Endothelial cell of umbilical vein (primary cell): ENCODE measurements around the gene PRSS21. TPM values are rescaled to one million over a fixed set of nuclear protein-coding genes. Genes with fewer than 3 reads are reported as not detected.

ENCODE experiments used
- BruUV-seq: library from RNA; stranded (reverse); fragments of 400-500 nt; replicated peaks from 2 replicates; lab custom pipeline; 2021; lab: Mats Ljungman, UMichigan
- CTCF ChIA-PET: fragments of 300-600, 350-600 bp; sonication (Branson Sonifier 250); formaldehyde crosslinking; loops from one replicate; lab custom pipeline; 2021; ENCODE audit warnings: antibody characterized with exemption, inconsistent platforms; lab: Charles Lee
- POLR2A ChIA-PET: fragments of 300-600, 350-600 bp; sonication (Branson Sonifier 250); formaldehyde crosslinking; loops from one replicate; lab custom pipeline; 2021; ENCODE audit warnings: antibody characterized with exemption, inconsistent platforms; lab: Charles Lee
- DNase-seq: peaks from one replicate; pipeline ENCODE4 v3.0.0-alpha.2; 2011; ENCODE audit warnings: low read depth, low spot score
- FAIRE-seq: peaks from 2 replicates; lab custom pipeline; 2011; peaks lifted over from hg19 to GRCh38; lab: Jason Lieb, UNC
- H2AFZ ChIP-seq: 2 replicates; pipeline ENCODE4 v1.6.0; 2012; ENCODE audit warnings: low read depth, low read length, control low read depth, inconsistent platforms
- H3K27ac ChIP-seq: 2 replicates; pipeline ENCODE4 v1.5.1; 2011; ENCODE audit warnings: low read depth, mild to moderate bottlenecking, control low read depth, low read length, moderate library complexity; ENCODE audit not compliant: insufficient read depth
- H3K27me3 ChIP-seq, 2 experiments: 2 replicates each; pipeline versions ENCODE4 v1.6.0 to v1.6.1; 2011; ENCODE audit warnings: low read length in 2 of 2, mixed read lengths in 1 of 2; ENCODE audit not compliant: control insufficient read depth in 2 of 2, insufficient read depth in 2 of 2
- H3K36me3 ChIP-seq, 2 experiments: 2 replicates in 1 of 2; 3 replicates in 1 of 2; pipeline ENCODE4 v1.5.1; 2011; ENCODE audit warnings: low read length in 2 of 2, mild to moderate bottlenecking in 1 of 2, moderate library complexity in 1 of 2; ENCODE audit not compliant: control insufficient read depth in 2 of 2, insufficient read depth in 2 of 2; ENCODE audit errors: extremely low read depth in 1 of 2
- H3K4me1 ChIP-seq: 3 replicates; pipeline ENCODE4 v1.5.1; 2011; ENCODE audit warnings: mild to moderate bottlenecking, low read length; ENCODE audit not compliant: control insufficient read depth, insufficient read depth; ENCODE audit errors: extremely low read depth
- H3K4me2 ChIP-seq: 2 replicates; pipeline ENCODE4 v1.6.1; 2011; ENCODE audit warnings: low read length, control low read depth, mixed read lengths; ENCODE audit not compliant: insufficient read depth
- H3K4me3 ChIP-seq, 3 experiments: fragments of 200-600 bp in 1 of 3; sonication (generic), shearing (Covaris generic) in 1 of 3; replicated peaks in 1 of 3; 2 replicates each; pipeline ENCODE4 v1.5.1; 2011 to 2016; ENCODE audit warnings: control low read depth in 3 of 3, low read length in 3 of 3, mild to moderate bottlenecking in 2 of 3, inconsistent platforms in 1 of 3, low read depth in 1 of 3, moderate library complexity in 1 of 3; ENCODE audit not compliant: insufficient read depth in 1 of 3
- H3K79me2 ChIP-seq: 2 replicates; pipeline ENCODE4 v1.6.0; 2012; ENCODE audit warnings: low read length, inconsistent platforms; ENCODE audit not compliant: control insufficient read depth, insufficient read depth
- H3K9ac ChIP-seq: replicated peaks from 2 replicates; pipeline ENCODE3; 2011; ENCODE audit warnings: low read length, control low read depth; ENCODE audit not compliant: insufficient read depth; ENCODE audit errors: extremely low read depth
- H3K9me1 ChIP-seq: replicated peaks from 3 replicates; pipeline ENCODE4 v1.6.0; 2011; ENCODE audit warnings: mild to moderate bottlenecking, low read length; ENCODE audit not compliant: control insufficient read depth, insufficient read depth; ENCODE audit errors: extremely low read depth
- H3K9me3 ChIP-seq: replicated peaks from 2 replicates; pipeline ENCODE4 v1.5.1; 2012; ENCODE audit warnings: low read length, inconsistent platforms; ENCODE audit not compliant: control insufficient read depth, insufficient read depth
- H4K20me1 ChIP-seq: replicated peaks from 2 replicates; pipeline ENCODE3; 2011; ENCODE audit warnings: mild to moderate bottlenecking, low read length; ENCODE audit not compliant: control insufficient read depth, insufficient read depth; ENCODE audit errors: extremely low read depth
- CTCF ChIP-seq, 2 donors: IDR thresholded peaks; 1 replicate in 1 of 2; 2 replicates in 1 of 2; pipeline ENCODE4 v1.5.1; 2011; ENCODE audit warnings: low read length in 2 of 2, mild to moderate bottlenecking in 2 of 2, moderate library complexity in 2 of 2, control low read depth in 1 of 2, inconsistent platforms in 1 of 2, low read depth in 1 of 2; ENCODE audit not compliant: insufficient read depth in 1 of 2; ENCODE audit errors: extremely low read depth in 1 of 2
- EZH2 ChIP-seq: IDR thresholded peaks from 2 replicates; pipeline ENCODE4 v1.6.1; 2012; ENCODE audit warnings: borderline replicate concordance, low read depth, mild to moderate bottlenecking, moderate library complexity, low read length, inconsistent platforms; ENCODE audit not compliant: severe bottlenecking
- FOS ChIP-seq: IDR thresholded peaks from 2 replicates; pipeline ENCODE4 v1.6.1; 2011; ENCODE audit warnings: mild to moderate bottlenecking, low read length, moderate library complexity, borderline replicate concordance; ENCODE audit not compliant: insufficient read depth
- GATA2 ChIP-seq: IDR thresholded peaks from 2 replicates; pipeline ENCODE4 v1.7.0; 2011; ENCODE audit warnings: low read depth, mild to moderate bottlenecking, moderate library complexity, mixed read lengths, low read length; ENCODE audit not compliant: insufficient read length, insufficient read depth
- JUN ChIP-seq: IDR thresholded peaks from 2 replicates; pipeline ENCODE4 v1.6.1; 2011; ENCODE audit warnings: borderline replicate concordance, low read depth; ENCODE audit not compliant: insufficient read length, insufficient read depth
- MYC ChIP-seq: IDR thresholded peaks from one replicate; pipeline ENCODE4 v1.6.1; 2011; ENCODE audit warnings: mild to moderate bottlenecking, low read depth, low read length
- POLR2A ChIP-seq: IDR thresholded peaks from 2 replicates; pipeline ENCODE4 v1.6.1; 2012; ENCODE audit warnings: low read depth, mild to moderate bottlenecking, control low read depth, low read length
- POLR2AphosphoS5 ChIP-seq: IDR thresholded peaks from 2 replicates; pipeline ENCODE4 v1.6.1; 2012; ENCODE audit warnings: low read depth, mild to moderate bottlenecking, control low read depth, low read length, moderate library complexity; ENCODE audit not compliant: insufficient read depth
- dilution Hi-C: fragments of 300-500 bp; cut with MboI; formaldehyde crosslinking; loops from one replicate; pipeline ENCODE4 v1.15.0; 2019; ENCODE audit warnings: low sequenced_read_pairs; ENCODE audit not compliant: extremely low pct_ligation_motif_present
- intact Hi-C: fragments of 100-400 bp; cut with micrococcal nuclease; formaldehyde crosslinking; loops from one replicate; pipeline ENCODE4 v1.10.0; 2022
- polyA plus RNA-seq, 4 experiments: library from polyadenylated mRNA; depleted of rRNA in 3 of 4; stranded (reverse) in 3 of 4; unstranded in 1 of 4; fragments of >200 nt; gene quantifications; 2 replicates each; pipeline versions ENCODE4 v1.2.1 to v1.2.3, GENCODE V29; 2011 to 2012; ENCODE audit warnings: missing spikeins in 1 of 4
- total RNA-seq: library from RNA; stranded (reverse); gene quantifications from 2 replicates; pipeline ENCODE4 v1.2.3, GENCODE V29; 2021
- TF ChIP-seq, protein P1 (sequence below): IDR thresholded peaks from 2 replicates; pipeline ENCODE4 v1.6.1; 2011; ENCODE audit not compliant: insufficient read depth, insufficient read length

The PRSS21 gene
- total and polyA plus RNA-seq, 2 donors (not counting 3 experiments of a cell fraction or from before 2014, with no cell fraction given), result 0.28 TPM; not detected in 1

DNA sequence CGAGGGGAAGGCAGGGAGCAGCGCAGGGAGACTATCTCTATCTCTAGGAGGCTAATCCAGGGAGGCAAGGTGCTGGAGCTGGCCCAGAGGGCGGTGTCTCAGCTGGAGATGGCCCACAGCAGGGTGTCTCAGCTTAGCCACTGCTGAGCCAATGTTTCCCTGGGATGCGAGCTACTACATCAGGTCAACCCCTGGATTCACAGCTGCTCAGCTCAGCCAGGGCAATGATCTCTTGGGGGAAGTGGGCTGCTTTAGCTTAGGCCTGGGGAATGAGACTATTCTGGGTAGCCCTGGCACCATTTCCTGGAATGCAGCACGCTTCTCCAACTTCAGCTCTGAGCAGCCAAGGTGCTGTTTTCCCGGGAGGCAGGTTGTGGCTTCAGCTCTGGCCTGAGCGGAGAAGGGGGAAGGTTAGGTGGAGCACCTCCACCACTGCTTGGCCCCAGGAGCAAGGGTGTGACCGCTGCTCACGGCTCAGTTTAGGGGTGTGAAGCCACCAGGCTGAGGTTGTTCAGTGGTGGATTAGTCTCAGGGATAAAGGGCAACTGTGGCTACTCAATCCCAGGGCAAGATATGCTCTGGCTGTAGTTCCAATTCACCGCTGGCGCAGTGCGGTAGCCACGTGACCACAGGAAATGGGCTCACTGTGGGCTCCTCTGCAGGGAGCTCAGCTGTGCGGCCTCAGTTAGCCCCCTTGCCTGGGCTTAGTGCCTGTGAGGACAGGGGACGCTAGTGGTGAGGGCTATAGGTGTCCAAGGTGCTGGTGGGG, 5.2 kb upstream of the PRSS21 start:
- no peak for DNase-seq
- FAIRE-seq, result no peak
- Histone ChIP-seq H3K9ac (no peak overlapping the region), H3K27ac (no peak overlapping the region), H4K20me1 (no peaks in the 10 kb centered on the region), H3K27me3 (peaks cover 0 to 4% of the 10 kb centered on the region in 2 experiments), H3K4me3 (no peak overlapping the region), H3K79me2 (no peaks in the 10 kb centered on the region), H3K4me2 (no peak overlapping the region), H3K9me1 (no peaks in the 10 kb centered on the region), H2AFZ (no peak overlapping the region), H3K36me3 (no peaks in the 10 kb centered on the region), H3K9me3 (no peaks in the 10 kb centered on the region), H3K4me1 (no peaks in the 10 kb centered on the region)
- POLR2A ChIA-PET, result no interaction called here
- no TSS peak for BruUV-seq
- CTCF ChIA-PET, result interaction anchor here (1.2 to 1.4 kb wide), 4 partner anchors 10 to 115 kb away, joined by 3 to 5 read pairs (median 4); no protein-coding TSS in a partner anchor
- dilution Hi-C loops, result no loop called here
- TF ChIP-seq JUN, result no peak
- TF ChIP-seq, protein P1, sequence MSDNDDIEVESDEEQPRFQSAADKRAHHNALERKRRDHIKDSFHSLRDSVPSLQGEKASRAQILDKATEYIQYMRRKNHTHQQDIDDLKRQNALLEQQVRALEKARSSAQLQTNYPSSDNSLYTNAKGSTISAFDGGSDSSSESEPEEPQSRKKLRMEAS, result no peak
- no peak for TF ChIP-seq POLR2A
- TF ChIP-seq POLR2AphosphoS5, result no peak
- TF ChIP-seq MYC, result no peak
- TF ChIP-seq GATA2, result no peak
- no peak for TF ChIP-seq CTCF (IDR thresholded peaks at IDR 0.05; ENCODE audit: extremely low read depth in 1 of 2, insufficient read depth in 1 of 2, low read depth in 1 of 2, low read length in 2 of 2)
- no peak for TF ChIP-seq FOS
- TF ChIP-seq EZH2, result no peak
- intact Hi-C loops, result no loop called here
